AG08396 (cell line): ENCODE results near the gene HS3ST5.

ENCODE experiments used
- DNase-seq: peaks from one replicate; pipeline ENCODE4 v3.0.0; 2012; ENCODE audit warnings: low spot score, mixed read lengths

HS3ST5 gene, protein sequence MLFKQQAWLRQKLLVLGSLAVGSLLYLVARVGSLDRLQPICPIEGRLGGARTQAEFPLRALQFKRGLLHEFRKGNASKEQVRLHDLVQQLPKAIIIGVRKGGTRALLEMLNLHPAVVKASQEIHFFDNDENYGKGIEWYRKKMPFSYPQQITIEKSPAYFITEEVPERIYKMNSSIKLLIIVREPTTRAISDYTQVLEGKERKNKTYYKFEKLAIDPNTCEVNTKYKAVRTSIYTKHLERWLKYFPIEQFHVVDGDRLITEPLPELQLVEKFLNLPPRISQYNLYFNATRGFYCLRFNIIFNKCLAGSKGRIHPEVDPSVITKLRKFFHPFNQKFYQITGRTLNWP

DNA sequence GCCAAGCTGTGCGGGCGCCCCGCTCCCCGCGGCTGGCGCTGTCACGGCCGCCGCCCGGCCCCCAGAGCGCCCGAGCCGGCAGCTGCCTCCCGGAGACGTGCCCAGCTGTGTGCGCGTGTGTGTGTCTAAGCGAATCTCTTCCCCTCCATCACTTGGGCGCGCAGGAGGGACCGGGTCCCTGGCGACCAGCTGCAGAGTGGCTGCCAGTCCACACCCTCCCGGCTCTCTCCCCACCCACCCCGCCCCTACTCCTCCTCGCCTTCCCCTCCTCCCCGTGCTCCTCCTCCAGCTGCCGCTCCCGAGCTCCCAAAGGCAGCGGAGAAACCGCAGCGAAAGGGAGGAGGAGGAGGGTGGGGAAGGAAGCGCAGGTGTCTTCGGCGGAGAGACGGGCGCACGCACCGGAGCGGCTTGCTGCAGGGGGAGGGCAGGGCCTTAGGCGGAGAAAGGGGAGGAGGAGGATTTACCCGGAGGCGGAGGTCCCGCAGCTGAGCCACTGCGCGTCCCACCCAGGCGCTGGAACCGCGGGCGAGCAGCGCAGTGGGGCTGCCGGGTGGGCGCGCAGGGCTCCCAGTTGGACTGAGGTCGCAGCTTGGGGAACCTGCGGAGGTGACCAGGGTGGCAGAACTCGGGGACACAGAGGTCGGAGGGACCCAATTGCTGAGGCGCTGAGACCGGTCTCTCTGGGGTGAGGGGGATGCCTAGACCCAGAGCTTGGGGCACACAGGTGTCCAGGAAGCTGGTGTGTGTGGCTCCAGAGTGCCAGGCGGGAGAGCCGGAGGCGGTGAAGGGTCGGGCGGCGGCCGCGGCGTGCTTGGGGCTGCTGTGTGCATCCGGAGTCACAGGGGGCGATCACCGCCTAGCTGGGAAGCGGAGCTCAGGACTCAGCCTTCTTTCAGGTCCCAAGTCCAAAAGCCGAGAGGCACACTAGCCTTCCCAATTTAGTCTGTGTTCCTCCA lies at the start of gene HS3ST5:
Gene HS3ST5 (minus strand): TSS at position 198 of the 956 bp plus-strand sequence. CDS start 280,178 bp downstream, outside the sequence.
- DNase-seq = peak; percentile 65

DNA sequence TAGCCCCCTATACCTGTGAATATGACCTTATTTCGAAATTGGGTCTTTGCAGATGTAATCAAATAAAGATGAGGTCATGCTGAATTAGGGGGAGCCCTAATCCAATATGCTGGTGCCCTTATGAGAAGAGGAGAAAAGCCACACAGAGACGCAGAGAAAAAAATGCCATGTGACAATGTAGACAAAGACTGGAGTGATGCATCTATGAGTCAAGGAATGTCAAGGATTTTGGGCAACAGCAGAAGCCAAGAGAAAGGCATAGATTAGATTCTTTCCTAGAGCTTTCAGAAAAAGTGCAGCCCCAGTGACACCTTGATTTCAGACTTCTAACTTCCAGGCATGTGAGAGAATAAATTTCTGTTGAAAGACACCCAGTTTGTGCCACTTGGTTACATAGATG lies 47.4 kb upstream of the HS3ST5 start:
- DNase-seq = no peak

DNA sequence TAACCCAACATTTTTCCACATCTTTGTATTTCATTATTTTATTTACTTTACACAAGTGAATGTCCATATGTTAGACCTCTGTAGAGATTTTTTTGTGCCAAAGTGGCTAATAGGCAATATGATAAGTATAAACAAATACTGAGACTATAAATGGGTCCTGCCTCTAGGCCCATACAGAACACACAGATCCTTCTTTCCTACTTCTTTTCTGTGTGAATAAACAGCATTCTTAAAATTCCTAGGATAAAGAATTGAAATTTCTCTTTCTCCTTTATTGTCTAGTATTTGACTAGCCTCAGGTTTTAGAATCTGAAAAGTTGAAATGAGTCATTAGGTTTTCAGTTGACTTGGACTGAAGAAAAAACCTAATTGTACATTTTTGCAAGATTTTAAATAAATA lies 46.3 kb upstream of the HS3ST5 start:
- no peak for DNase-seq

DNA sequence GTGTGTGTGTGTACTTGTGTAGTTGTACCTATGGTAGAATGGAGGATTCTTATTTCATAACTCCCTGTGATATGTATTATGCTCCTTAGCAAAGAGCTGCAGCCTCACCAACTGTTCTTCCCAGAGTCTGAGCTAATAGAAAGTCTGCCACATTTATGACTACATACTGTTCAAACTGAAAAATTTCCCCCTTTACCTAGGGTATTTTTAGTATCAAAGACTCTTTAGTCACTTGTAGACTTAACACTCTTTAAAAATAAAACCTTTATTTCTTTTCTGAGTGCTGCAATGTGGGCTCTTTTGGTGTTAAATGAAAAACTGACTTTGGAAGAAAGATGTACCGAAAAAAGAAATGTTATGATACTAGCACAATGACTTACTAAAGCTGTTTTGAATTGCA lies 39.6 kb upstream of the HS3ST5 start:
- DNase-seq = no peak

DNA sequence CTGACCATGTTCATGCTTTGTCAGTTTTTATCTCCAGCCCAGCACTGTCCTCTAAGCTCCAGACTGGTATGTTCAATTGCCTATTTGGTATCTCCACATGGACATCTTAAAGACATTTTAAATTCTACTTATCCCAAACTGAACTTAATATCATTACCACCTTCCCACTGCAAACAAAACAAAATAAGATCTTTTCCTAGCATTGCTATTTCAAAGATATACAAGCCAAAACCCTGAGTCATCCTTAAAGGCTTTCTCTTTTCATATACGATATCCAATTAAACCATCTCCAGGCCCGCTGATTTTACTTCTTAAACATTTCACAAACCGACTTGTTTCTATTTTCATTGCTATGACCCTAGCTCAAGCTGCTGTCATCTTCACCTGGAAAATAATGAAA lies 35.1 kb upstream of the HS3ST5 start:
- DNase-seq = no peak

DNA sequence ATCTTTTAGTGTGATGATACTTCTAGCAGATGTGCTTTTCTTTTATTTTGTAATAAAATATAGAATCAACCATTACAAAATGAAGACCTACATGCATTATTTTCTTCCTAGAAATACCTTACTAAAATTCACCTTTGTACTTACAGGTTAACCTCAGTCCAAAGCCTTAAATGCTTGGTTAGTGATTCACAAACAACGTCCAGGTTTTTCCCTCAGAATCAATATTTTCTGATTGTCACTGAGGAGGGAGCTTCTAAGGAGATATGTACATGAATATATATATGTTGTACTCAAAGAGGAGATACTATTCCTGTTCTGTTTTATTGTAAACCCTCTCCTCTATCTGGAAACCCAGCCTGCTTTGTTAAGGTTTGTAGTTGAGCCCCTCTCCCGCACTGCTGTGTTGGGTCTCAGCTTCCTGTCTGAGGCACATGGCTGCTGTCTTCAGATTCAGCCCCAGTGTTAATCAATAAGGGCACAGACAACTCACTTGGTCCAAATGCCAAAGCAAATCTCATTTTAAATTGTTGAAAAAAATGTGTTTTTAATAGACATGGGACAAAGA lies 33.9 kb upstream of the HS3ST5 start:
- DNase-seq = no peak

DNA sequence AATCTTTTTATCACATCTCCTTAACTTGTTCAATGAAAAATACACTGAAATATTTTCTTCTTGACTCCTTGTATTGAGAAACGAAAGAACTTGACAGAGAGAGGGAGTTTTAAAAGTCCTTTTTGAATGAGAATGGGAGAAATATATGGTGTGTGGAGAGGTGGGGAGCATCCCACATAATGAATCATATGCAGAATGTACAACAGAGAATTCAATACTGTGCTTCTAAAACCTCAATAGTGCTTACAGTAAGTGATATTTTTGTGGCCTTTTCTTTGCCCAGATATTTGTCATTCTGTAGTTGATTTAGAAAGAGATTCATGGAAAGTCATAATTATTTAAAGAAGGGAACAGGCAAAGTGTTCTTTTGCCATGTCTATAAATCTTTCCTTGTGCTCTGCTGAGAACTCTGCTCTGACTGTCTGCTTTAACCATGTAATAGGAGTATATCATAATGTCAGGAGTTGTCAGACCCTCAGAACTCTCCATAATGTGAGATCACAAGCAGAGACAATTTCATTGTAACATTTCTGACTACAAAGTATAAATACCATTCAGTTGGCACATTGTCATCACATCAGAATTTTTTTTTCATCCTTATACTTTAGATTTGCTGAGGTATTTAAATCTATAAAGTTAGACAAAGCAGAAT lies 32.8 kb upstream of the HS3ST5 start:
- DNase-seq = no peak

DNA sequence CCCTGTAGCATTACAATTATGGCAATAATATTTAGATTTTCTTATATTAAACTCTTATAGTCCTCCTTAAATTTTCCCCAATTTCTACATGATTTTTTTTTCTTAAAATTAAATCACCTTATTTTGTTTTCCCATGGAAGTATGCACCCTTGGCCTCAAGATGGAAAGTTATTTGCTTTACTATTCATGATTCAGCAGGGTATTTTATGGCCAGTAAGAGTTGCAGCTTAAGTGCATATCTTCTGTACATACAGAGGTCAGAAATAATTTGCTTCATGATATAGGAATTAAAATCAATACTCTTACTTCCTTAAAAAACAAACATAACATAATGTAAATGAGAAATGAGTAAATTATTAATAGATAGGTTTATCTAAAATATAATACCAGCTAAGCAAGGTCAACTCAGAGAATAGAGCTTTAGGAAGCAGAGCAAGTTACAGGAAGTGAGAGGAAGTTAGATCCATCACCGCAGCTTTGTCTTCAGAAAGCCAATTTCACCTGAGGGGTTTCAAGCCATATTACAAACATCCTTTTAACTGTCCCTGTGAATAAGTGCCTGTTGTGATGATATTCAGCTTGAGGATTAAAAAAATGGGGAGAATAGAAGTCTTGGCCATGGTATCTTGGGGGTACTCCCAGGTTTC lies 24.6 kb upstream of the HS3ST5 start:
- no peak for DNase-seq

DNA sequence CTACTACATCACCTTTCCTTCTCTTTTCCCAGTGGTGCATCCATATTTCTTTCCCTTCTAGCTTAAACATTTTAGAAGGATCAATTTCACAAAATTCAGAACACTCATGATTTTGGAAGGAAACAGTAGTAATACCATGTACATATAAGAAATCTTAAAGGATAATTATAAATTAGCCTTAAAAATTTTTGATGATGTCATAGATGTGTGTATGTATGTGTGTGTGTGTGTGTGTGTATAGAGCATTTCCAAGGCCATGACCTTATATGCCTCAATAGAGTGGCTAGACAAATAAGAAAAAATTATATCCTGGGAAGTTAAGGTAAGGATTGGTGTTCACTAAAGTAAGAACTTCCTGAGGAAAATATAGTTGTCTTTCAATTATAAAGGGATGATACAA lies 24.1 kb upstream of the HS3ST5 start:
- no peak for DNase-seq

DNA sequence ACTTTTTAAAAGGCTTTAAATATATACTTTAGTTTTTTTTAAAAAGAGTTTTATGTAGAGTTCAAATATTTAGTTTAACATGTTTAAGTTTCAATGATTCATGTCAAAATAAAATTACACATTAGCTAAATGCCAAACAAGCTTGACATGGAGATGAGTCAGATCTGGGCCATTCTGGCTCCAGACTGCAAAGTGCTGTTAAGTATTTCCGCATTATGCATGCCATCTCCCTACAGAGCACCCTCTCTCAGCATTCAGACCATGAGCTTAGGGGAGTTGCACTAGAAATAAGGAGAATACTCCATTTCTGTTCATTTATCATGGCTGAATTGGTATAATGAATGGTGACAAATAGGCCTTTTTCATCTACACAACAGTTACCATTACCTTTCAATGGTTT lies 21.5 kb upstream of the HS3ST5 start:
- peak; percentile 53 for DNase-seq

DNA sequence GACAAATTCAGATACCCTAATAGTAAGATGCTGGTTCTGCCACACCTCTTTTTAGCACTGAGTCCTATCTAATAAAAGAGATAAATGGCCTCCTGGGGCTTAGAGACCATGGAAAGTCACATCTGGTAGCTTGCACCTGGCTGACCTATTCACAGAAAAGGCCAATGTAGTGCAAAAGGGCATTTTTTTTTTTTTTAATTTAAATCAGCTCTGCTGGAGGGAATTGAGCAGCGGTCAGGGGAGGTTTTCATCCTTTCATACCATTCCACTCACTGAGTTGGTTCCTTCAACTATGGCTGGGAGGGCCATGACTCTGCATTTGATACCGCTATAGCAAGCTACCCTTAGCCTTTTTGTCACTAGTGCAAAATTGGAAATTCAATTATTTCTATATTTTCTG lies 20.1 kb upstream of the HS3ST5 start:
- no peak for DNase-seq

DNA sequence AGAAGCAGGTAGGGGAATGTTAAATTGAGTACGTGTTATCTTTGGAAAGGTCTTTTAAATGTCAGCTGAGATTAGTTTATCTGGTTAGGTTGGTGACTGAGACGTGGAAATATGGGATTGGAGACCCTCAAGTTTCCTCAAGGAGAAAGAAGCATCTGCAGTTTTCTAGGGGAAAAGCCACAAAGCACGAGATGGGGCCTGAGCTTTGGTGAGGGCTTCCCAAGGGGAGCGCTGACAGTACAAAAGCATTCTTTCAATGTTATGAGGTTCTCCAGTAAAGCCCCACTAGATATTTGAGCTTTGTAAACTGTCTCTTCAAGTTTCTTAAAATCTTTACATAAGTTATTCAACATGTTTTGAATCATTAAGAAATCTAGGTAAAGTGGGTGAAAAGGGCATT lies 19.6 kb upstream of the HS3ST5 start:
- DNase-seq = no peak

DNA sequence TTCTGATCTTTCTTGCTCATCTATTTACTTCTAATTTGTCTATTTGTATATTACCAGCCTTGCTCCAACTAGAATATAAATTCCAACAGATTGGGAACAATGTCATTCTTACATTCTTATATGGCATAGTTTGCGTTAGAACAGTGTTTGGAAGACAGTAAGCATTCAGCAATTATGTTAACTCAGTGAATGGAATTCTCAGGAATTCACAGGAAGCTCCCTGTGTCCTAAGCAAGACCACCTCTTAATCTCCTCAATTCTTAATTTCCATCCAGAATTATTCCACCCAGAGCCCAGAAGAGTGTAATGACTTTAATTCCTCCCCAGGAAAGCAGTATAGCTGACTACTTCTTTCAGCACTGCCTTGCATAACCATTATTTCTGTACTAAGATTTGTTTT lies 18.2 kb upstream of the HS3ST5 start:
- no peak for DNase-seq

DNA sequence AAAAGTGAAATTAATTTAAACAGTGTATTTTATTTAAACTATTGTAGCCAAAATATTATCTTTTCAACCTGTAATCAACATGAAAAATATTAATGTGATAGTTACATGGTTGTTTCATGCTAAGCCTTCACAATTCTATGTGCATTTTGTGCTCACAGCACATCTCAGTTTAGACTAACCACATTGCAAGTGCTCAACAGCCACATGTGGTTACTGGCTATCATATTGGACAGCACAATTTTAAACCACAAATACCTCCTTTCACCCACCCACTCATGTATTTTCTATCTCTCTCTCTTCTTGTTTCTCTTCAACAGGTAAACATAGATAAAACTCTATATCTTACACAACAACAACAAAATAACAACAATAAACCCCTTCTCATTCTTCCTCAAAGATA lies 12.5 kb upstream of the HS3ST5 start:
- no peak for DNase-seq

DNA sequence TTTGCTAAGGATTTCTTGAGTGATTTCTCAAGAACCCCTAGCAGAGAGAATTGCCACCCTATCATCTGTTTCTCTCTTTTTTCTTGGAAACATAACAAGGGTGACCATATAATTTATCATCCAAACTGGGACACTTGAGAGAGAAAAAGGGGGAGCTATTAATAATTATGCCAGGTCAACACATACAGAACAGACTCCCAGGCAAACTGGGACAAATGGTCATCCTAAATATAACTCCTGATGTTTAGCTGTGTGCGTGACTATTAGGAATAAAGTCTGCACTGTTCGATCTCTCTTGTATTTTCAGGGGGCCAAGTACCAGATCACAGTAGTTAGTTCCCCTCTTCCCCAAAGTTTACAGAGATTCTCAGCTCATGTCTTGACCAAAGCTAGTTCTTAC lies 11.7 kb upstream of the HS3ST5 start:
- no peak for DNase-seq

DNA sequence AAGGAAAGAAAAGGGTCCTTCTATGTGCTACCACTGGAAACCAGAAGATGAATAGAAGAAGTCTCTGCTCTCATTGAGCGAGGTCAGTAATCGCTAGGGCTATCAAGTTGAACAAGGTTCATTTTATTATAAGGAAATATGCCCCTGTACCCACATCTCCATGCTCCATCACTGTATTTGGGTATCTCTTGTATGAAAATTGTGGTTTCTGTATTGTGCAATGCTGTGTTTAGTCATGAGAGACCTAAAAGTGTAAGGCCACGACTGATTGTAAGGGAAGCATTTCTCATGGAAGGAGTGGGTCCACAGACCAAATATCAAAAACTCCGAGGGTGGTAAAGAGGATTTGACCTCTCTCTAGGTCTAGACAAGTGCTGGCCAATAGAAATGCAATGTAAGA lies 3.6 kb upstream of the HS3ST5 start:
- no peak for DNase-seq

DNA sequence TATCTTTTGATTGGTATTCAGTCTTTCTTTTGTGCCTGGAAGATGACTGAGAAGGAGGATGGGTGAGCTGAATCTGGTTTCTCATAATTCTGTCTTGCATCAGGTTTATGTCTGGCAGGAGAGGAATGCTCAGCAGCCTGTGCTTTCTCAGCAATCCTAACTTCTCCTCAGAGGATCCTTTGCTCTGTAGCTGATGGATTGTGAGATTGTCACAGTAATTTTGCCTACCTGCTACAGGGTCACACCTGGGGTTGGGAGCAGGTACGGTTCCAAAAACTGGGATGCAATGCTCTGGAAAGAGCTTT lies 2.1 kb upstream of the HS3ST5 start:
- DNase-seq = no peak

DNA sequence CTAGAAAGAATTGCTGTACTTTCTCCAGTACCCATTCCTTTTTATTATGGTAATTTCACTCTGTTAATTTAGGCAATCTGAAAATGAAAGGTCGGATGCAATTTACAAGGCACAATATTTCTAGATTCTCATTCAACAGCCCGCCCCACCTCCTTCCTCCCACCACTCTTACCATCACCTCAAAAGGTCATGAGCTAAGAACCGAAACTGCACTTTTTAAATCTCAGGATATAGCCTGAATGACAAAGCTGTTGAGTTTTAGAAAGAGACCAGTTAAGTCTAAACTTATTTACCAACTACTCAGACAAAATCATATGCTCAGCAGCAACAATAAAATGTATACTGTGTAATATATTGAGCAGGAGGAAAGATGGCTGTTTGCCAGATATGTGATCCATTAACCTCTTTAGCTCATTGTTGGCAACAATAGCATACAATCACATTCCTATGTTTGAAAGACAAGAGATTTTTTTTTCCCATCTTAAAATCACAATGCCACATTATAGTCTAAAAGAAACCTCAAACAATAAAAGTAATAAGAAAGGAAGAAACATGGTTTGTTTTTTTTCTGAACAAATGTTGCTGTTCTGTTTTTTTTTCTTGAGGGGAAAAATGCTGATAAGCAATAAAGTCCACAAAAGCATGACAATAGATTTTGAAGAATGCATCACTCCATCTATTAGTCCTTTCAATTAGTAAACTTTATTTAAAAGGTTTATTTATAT lies 1.6 kb upstream of the HS3ST5 start:
- no peak for DNase-seq

DNA sequence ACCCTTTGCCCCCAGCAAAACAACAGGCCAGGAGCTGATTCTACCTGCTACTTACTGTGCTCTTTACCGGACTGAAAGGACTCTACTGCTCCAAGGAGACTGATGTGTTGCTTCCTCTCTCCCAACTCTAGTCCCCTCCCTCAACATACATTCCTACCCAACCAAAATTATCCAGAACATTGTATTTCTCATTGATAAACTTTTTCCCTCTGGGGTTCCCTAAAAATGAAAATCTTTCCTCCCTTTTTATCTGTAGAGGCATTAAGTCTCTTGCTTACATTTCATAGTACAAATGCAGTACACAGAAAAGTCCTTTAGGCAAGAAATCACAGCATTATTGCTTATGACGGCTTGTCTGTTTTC lies 940 bp upstream of the HS3ST5 start:
- no peak for DNase-seq

DNA sequence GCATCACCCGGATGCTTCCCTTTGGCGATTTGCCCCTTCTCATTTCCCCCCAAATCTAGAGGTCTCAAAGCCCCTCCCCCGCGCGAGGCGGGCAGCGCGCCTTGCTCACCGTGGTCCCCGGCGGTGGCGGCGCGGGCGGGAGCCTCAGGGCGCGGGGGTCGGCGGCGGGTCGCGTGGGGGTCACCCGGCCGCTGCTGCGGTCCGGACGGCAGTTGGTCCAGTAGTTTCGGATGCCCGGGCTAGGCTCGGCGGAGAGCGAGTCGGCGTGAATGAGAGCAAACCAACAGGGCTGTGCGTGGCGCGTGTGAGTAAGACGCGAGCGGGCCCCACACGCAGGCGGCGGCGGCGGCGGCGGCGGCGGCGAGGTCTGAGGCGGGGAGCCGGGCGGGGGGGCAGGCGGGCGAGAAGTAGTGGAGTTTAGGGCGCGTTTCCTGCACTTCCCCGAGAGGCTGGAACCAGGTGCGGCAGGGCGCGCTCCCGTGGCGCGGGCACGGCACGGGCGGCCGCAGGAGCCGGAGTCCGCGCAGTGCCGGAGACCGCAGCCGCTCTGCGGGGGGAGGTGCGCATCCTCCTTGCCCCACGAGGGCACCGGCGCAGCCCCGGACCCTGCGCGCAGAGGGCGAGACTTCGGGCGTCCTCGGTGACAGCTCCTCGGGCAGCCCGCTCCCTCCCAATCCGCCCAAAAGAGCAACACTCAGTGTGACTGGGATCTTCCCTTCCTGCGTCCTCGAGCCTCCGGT lies 567 bp downstream of the HS3ST5 start:
- DNase-seq = peak; percentile 31

DNA sequence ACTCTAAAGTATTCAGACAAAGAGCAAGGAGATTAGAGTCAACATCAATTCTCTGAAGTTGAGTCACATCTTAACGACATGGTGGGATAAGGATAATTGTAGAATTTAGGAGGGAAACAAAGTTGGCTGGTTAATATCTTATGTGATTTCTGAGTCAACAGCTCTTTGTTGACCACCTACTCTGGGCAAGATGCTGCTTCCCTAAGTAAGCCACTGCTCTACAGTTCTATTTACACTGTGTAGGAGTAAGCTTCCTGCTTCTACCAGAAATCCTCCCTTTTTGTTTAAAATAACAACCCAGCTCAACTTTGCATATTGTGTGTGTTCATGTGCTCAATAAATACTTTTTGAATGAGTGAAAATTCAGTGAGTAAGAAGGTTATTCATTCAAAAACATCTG lies 3.1 kb downstream of the HS3ST5 start:
- DNase-seq = no peak
